Measurements from ENCODE around the gene BRWD1. TPM values are rescaled to one million over a fixed set of nuclear protein-coding genes. Genes with fewer than 3 reads are reported as not detected.
A peak's percentile ranks its signal among the peaks of the same experiment; 100 is the strongest.

Gene BRWD1
- total and polyA plus RNA-seq, 2 of the 13 experiments (the other 11 are each of a cell fraction or from before 2014, with no cell fraction given): 13.9 to 28.0 TPM

DNA sequence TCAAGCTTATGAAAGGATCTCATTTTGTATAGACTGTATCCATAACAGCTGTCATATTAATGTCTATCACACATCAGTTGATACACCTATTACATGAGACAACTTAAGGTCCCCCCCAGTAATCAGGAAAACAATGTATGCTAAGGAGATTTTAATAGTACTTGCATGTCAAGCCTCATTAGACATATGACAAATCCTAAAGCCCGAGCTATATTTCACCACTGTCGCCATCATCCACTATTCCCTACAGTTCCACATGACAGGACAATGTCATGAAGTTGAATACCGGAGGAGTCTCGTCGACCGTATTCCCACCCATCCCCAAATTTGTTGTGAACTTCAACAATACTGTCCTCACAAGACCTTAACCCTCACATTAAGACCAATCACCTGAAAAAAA, 32.0 kb upstream of the BRWD1 start:
- no peak overlapping the region for H3K9ac ChIP-seq (ENCODE audit: insufficient read depth, low read depth, low read length)
- H2AFZ ChIP-seq (ENCODE audit: low read length): no peak overlapping the region
- 94% methylated on average over 6 of the region's 6 CpGs for WGBS (ENCODE audit: low lambda C conversion rate)
- ATAC-seq: no peak
- POLR2A ChIA-PET: no interaction called here
- DNase-seq (ENCODE audit: low spot score): no peak
- in situ Hi-C loops (cut with HindIII; ENCODE audit: extremely low pct_ligation_motif_present, low pct_unique_long_range_greater_than_20kb) (loop anchor here (5.0 to 10.0 kb wide), 2 partner anchors 42 to 99 kb away; partner anchors contain the start of gene LCA5L), intact Hi-C loops (cut with micrococcal nuclease; ENCODE audit: unreplicated experiment) (no loop called here)
- no peak overlapping the region for H3K27ac ChIP-seq (ENCODE audit: extremely low read length, insufficient read depth, low read length)
- H3K4me2 ChIP-seq (ENCODE audit: low read depth, low read length): peak overlapping the region; percentile 30
- no peak for FAIRE-seq
- peaks cover 2 to 36% of the 10 kb centered on the region in 2 experiments; a peak in 4 of 5 replicates for H3K36me3 ChIP-seq (replicated peaks in 1 of 2; ENCODE audit: control insufficient read depth in 1 of 2, insufficient read depth in 2 of 2, low read length in 2 of 2)
- TF ChIP-seq POLR2A (IDR thresholded peaks at IDR 0.05; ENCODE audit: insufficient read depth in 1 of 2, low read depth in 2 of 2, low read length in 2 of 2) (0 out of 4 replicates have a peak, but pooled peaks of 1 of the 2 experiments have one; percentile 25), ZNF816 (CRISPR knock-in tag; IDR thresholded peaks at IDR 0.05; ENCODE audit: borderline replicate concordance) (no peak), RBFOX2 (IDR thresholded peaks at IDR 0.05; ENCODE audit: low read depth, low read length) (0 out of 2 replicates have a peak, but pooled peaks have one; percentile 17)
- H4K20me1 ChIP-seq (ENCODE audit: insufficient read depth, low read length): peaks cover 11% of the 10 kb centered on the region
- no peak overlapping the region for H3K4me3 ChIP-seq (replicated peaks in 1 of 3; ENCODE audit: insufficient read depth in 1 of 3, low read depth in 2 of 3, low read length in 3 of 3)
- no TSS peak for BruUV-seq (replicated peaks)
- CTCF ChIA-PET (ENCODE audit: low intra/inter-chr PET ratio, low total read pairs): no interaction called here
- H3K79me2 ChIP-seq (ENCODE audit: insufficient read depth, low read length): peaks cover 41% of the 10 kb centered on the region
- no peaks in the 10 kb centered on the region for H3K9me3 ChIP-seq (ENCODE audit: low read length)
- H3K27me3 ChIP-seq (ENCODE audit: control insufficient read depth in 1 of 2, insufficient read depth in 2 of 2, low read length in 2 of 2): no peaks in the 10 kb centered on the region; a peak in 1 of 5 replicates
- peaks cover 32% of the 10 kb centered on the region for H3K4me1 ChIP-seq (ENCODE audit: insufficient read depth, low read length)

DNA sequence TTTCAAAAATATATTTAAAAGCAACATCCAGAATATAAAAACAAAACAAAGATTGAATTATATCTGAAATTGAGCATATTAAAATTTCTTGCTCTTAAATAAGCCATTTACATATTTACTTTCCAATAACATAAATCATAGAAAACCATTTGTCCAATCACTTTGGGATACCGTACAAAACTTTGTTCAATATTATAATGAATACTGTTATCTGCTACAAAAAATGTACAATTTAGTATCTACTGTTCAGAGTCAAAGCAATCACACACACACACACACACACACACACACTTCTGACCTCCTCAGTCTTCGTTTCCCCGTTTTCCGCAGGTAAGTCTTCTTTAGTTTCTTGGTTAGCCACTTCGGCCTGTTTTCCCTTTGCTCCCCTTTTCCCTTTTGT, 31.4 kb upstream of the BRWD1 start:
- Histone ChIP-seq H3K4me2 (ENCODE audit: low read depth, low read length) (no peak overlapping the region), H3K9me3 (ENCODE audit: low read length) (no peaks in the 10 kb centered on the region), H3K27me3 (ENCODE audit: control insufficient read depth in 1 of 2, insufficient read depth in 2 of 2, low read length in 2 of 2) (no peaks in the 10 kb centered on the region; a peak in 1 of 5 replicates), H4K20me1 (ENCODE audit: insufficient read depth, low read length) (peaks cover 11% of the 10 kb centered on the region), H3K9ac (ENCODE audit: insufficient read depth, low read depth, low read length) (no peak overlapping the region), H3K79me2 (ENCODE audit: insufficient read depth, low read length) (peaks cover 41% of the 10 kb centered on the region), H3K4me3 (replicated peaks in 1 of 3; ENCODE audit: insufficient read depth in 1 of 3, low read depth in 2 of 3, low read length in 3 of 3) (no peak overlapping the region), H3K4me1 (ENCODE audit: insufficient read depth, low read length) (peaks cover 27% of the 10 kb centered on the region), H2AFZ (ENCODE audit: low read length) (no peak overlapping the region), H3K36me3 (replicated peaks in 1 of 2; ENCODE audit: control insufficient read depth in 1 of 2, insufficient read depth in 2 of 2, low read length in 2 of 2) (peaks cover 2 to 36% of the 10 kb centered on the region in 2 experiments; a peak in 4 of 5 replicates), H3K27ac (ENCODE audit: extremely low read length, insufficient read depth, low read length) (no peak overlapping the region)
- ChIA-PET POLR2A (no interaction called here), CTCF (ENCODE audit: low intra/inter-chr PET ratio, low total read pairs) (no interaction called here)
- WGBS (ENCODE audit: low lambda C conversion rate): 91% methylated on average over 5 of the region's 5 CpGs
- ATAC-seq (no peak), FAIRE-seq (no peak), DNase-seq (ENCODE audit: low spot score) (no peak)
- TF ChIP-seq AGO1 (IDR thresholded peaks at IDR 0.05; ENCODE audit: low read depth, low read length, poor library complexity, severe bottlenecking) (no peak), RBFOX2 (IDR thresholded peaks at IDR 0.05; ENCODE audit: low read depth, low read length) (0 out of 2 replicates have a peak, but pooled peaks have one; percentile 18)
- intact Hi-C loops (cut with micrococcal nuclease; ENCODE audit: unreplicated experiment): no loop called here
- in situ Hi-C loops (cut with HindIII; ENCODE audit: extremely low pct_ligation_motif_present, low pct_unique_long_range_greater_than_20kb): loop anchor here (5.0 to 10.0 kb wide), 2 partner anchors 42 to 100 kb away; partner anchors contain the start of gene LCA5L
- BruUV-seq (replicated peaks): no TSS peak
